NB4 (cell line): ENCODE results near the gene CRACDL.

Experiments
- MYC ChIP-seq: IDR thresholded peaks from 2 replicates; pipeline ENCODE4 v1.6.1; 2011; ENCODE audit warnings: low read depth, low read length
- TF ChIP-seq, protein P1 (sequence below): IDR thresholded peaks from one replicate; pipeline ENCODE4 v1.5.1; 2012; ENCODE audit warnings: low read depth, low read length

DNA sequence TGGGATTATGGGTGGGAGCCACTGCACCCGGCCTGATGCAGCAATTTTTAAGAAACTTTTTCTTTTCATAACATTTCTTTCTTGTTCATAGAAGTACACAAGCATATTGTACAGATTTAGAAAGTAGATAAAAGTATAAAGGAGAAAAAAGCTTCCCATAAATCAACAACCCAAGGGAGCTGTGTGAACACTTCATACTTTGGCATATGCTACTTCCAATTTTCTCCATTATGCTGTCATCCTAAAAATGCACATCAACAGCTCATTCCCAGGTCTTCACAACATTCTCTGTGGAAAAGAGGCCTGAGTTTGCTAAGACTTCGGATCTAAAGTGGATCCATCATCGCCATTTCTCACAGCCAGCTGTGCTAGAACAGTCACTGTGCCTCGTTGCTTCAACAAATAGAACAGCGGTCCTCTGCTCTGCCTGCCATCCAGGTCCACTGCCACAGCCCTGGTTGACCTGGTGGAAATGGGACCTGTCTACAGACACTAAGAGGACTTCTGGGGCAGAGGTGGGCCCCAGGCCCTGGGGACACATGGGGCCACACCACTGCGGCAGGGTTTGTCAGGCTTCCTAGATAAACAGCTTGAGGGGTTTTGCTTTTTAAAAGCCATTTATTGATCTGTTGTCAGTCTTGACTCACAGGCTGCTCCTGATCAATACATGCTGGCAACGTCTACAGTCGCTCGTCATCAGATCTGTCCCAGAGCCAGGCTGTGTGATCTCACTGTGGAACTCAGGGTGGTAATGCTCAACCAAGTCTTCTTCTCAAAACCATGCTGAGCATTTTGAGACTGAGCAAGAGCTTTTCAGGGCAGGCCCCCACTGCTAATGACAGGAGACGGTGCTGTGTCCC is 132.4 kb downstream of the CRACDL start:
- TF ChIP-seq, protein P1, sequence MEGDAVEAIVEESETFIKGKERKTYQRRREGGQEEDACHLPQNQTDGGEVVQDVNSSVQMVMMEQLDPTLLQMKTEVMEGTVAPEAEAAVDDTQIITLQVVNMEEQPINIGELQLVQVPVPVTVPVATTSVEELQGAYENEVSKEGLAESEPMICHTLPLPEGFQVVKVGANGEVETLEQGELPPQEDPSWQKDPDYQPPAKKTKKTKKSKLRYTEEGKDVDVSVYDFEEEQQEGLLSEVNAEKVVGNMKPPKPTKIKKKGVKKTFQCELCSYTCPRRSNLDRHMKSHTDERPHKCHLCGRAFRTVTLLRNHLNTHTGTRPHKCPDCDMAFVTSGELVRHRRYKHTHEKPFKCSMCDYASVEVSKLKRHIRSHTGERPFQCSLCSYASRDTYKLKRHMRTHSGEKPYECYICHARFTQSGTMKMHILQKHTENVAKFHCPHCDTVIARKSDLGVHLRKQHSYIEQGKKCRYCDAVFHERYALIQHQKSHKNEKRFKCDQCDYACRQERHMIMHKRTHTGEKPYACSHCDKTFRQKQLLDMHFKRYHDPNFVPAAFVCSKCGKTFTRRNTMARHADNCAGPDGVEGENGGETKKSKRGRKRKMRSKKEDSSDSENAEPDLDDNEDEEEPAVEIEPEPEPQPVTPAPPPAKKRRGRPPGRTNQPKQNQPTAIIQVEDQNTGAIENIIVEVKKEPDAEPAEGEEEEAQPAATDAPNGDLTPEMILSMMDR = no peak
- TF ChIP-seq MYC = no peak
